Right lobe of liver (tissue), 6 donors: Measurements from ENCODE around the gene CDH16. TPM values are rescaled to one million over a fixed set of nuclear protein-coding genes. Genes with fewer than 3 reads are reported as not detected.

Experiments
- ATAC-seq, 4 donors: fragments of 200-7000 bp; cut with Tn5 transposase; one replicate each; pipeline ENCODE4 v1.9.1; 2020; ENCODE audit warnings: mild to moderate bottlenecking in 4 of 4, moderate library complexity in 4 of 4
- DNase-seq, 3 donors: peaks; one replicate each; pipeline ENCODE4 v3.0.0-alpha.2; 2020
- H3K27ac ChIP-seq, 3 donors: fragments of 200-600 bp; one replicate each; pipeline ENCODE4 v1.8.0; 2022
- H3K27me3 ChIP-seq, 2 donors: fragments of 200-600 bp; one replicate each; pipeline ENCODE4 v1.8.0; 2022
- H3K36me3 ChIP-seq, 4 donors: fragments of 200-600 bp; sonication (generic) in 1 of 4; one replicate each; pipeline versions ENCODE4 v1.5.1 to v1.8.0; 2017 to 2022; ENCODE audit warnings: control low read depth in 1 of 4
- H3K4me1 ChIP-seq, 4 donors: fragments of 200-600 bp; sonication (generic) in 1 of 4; one replicate each; pipeline versions ENCODE4 v1.5.1 to v1.8.0; 2017 to 2022; ENCODE audit warnings: control low read depth in 1 of 4
- H3K4me3 ChIP-seq, 3 donors: fragments of 200-600 bp; one replicate each; pipeline ENCODE4 v1.8.0; 2022
- H3K9me3 ChIP-seq, 4 donors: fragments of 200-600 bp; sonication (generic) in 1 of 4; one replicate each; pipeline versions ENCODE4 v1.5.1 to v1.8.0; 2017 to 2022; ENCODE audit warnings: control low read depth in 1 of 4
- CTCF ChIP-seq, 4 donors: fragments of 200-600 bp in 3 of 4; fragments of 450-650 bp in 1 of 4; IDR thresholded peaks; one replicate each; pipeline versions ENCODE4 v1.5.1 to v1.8.0; 2016 to 2022; ENCODE audit warnings: antibody characterized with exemption in 4 of 4, mild to moderate bottlenecking in 2 of 4
- POLR2A ChIP-seq: fragments of 450-650 bp; IDR thresholded peaks from one replicate; pipeline ENCODE4 v1.6.1; 2017; ENCODE audit warnings: antibody characterized with exemption, mild to moderate bottlenecking
- WGBS: methylation state at CpG from one replicate; pipeline ENCODE4 v1.1.6; 2018; ENCODE audit warnings: low coverage, low lambda C conversion rate; ENCODE audit not compliant: insufficient coverage; ENCODE audit errors: missing lambda C conversion rate; 5-methylcytosine and 5-hydroxymethylcytosine counted together
- intact Hi-C, 2 donors: fragments of 100-400 bp; cut with DNase I; formaldehyde crosslinking; loops; one replicate each; pipeline versions ENCODE4 v1.11.2 to v1.14.1; 2022
- total RNA-seq, 6 experiments: library from RNA; depleted of rRNA in 2 of 6; stranded (reverse); fragments of >200 nt in 2 of 6; fragmentation: NEBNext Ultra II Directional in 3 of 6; extraction: Animal tissue kit (Norgen Biotek cat#: 25700) in 3 of 6; gene quantifications; one replicate each; pipeline versions ENCODE4 v1.1.0 to v1.2.4, GENCODE V29; 2016 to 2023
- donor health status: DM: no; HTN: yes; CAD: no.
- donor health status: DM: no; HTN: no; CAD: no.
- donor health status: DM: no; HTN: no; CAD: no.
- donor health status: DM: no; HTN: yes; CAD: no.
- donor health status: DM: no; HTN: yes; CAD: no.

CDH16 gene
- total RNA-seq, 6 experiments from 2014 or later, result 0.07 to 0.47 (median 0.22) TPM; not detected in 2

DNA sequence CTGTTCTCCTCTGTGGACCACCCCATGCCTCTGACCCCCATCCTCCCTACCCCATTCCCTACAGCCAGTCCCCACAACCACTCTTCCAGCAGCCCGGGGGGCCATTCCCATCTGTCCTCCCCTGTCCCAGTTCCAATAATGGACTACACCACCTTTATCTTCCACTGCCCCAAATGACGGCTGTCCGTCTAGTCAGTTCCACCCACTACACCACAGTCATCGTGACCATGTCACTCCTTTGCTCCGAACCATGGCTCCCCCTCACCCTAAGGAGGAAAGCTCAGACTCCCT lies 23.1 kb downstream of the CDH16 start:
- Histone ChIP-seq H3K4me1 (peaks cover 0 to 21% (median 9%) of the 10 kb centered on the region in 4 donors), H3K27me3 (no peaks in the 10 kb centered on the region), H3K9me3 (no peaks in the 10 kb centered on the region), H3K27ac (no peak overlapping the region), H3K36me3 (no peaks in the 10 kb centered on the region), H3K4me3 (no peak overlapping the region)
- intact Hi-C loops, result loop anchor here in 1 of 2 donors (5.0 kb wide), 1 partner anchor 47 kb away; no protein-coding TSS in a partner anchor
- no peak for TF ChIP-seq POLR2A
- no peak for TF ChIP-seq CTCF (IDR thresholded peaks at IDR 0.05)
- ATAC-seq (no peak), DNase-seq (peak in 1 of 3 donors; percentile 12)
- WGBS, result 65% methylated on average over 5 of the region's 5 CpGs

- H3K4me3 ChIP-seq, result no peak overlapping the region
- H3K27ac ChIP-seq, result no peak overlapping the region
- no peaks in the 10 kb centered on the region for H3K27me3 ChIP-seq
- WGBS, result 23% methylated on average over 8 of the region's 11 CpGs
- ATAC-seq, result peak; percentile 77 to 86 (median 80)
- TF ChIP-seq POLR2A (no peak), CTCF (IDR thresholded peaks at IDR 0.05) (peak; percentile 82 to 85 (median 82))
- DNase-seq, result peak; percentile 54 to 74 (median 70)
- intact Hi-C loops, result loop anchor here in 1 of 2 donors (5.0 kb wide), 1 partner anchor 47 kb away; no protein-coding TSS in a partner anchor
- peaks cover 0 to 16% (median 7%) of the 10 kb centered on the region in 4 donors for H3K4me1 ChIP-seq
- H3K36me3 ChIP-seq, result no peaks in the 10 kb centered on the region
- no peaks in the 10 kb centered on the region for H3K9me3 ChIP-seq
These were observed 23.6 kb downstream of the CDH16 start for GRCh38 chr16:66894948-66895688.

DNA sequence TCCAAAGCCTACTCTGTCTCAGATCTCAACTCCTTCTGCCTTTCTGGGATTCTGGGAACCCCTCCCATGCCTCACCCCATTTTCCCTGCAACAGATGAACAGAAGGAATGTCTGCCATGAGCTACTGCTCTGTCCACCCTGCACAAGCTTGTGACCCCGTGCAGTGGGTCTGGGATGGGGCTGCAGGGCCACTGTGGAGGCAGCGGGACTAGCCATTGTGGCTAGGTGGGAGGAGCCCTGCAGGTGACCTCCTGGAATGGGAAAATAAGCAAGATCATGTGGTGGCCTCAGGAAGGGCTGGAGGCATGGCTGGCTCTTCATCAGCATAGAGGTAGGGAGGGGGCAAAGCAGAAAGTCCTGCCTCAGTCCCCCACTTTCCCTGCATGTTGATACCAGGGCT lies 24.6 kb downstream of the CDH16 start:
- WGBS, result 100% methylated on average over 2 of the region's 2 CpGs
- DNase-seq (peak in 1 of 3 donors; percentile 23), ATAC-seq (no peak)
- H3K36me3 ChIP-seq, result no peaks in the 10 kb centered on the region
- no peaks in the 10 kb centered on the region for H3K27me3 ChIP-seq
- no peaks in the 10 kb centered on the region for H3K9me3 ChIP-seq
- no peak overlapping the region for H3K4me3 ChIP-seq
- no peak for TF ChIP-seq POLR2A
- no peak overlapping the region for H3K27ac ChIP-seq
- H3K4me1 ChIP-seq, result peaks cover 0 to 5% (median 1%) of the 10 kb centered on the region in 4 donors
- intact Hi-C loops, result no loop called here

DNA sequence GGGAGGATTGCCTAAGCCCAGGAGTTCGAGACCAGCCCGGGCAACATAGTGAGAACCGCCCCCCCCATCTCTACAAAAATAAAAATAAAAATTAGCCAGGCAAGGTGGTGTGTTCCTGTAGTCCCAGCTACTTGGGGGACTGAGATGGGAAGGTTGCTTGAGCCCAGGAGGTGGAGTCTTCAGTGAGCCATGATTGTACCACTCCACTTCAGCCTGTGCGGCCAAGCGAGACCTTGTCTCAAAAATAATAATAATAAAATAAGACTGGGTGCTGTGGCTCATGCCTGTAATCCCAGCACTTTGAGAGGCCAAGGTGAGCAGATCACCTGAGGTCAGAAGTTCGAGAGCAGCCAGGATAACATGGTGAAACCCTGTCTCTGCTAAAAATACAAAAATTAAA lies 26.9 kb downstream of the CDH16 start:
- no peak overlapping the region for H3K27ac ChIP-seq
- peaks cover 0 to under 1% (median 0%) of the 10 kb centered on the region in 4 donors for H3K36me3 ChIP-seq
- TF ChIP-seq POLR2A (no peak), CTCF (IDR thresholded peaks at IDR 0.05) (no peak)
- no peak for ATAC-seq
- DNase-seq, result no peak
- no peak overlapping the region for H3K4me3 ChIP-seq
- H3K4me1 ChIP-seq, result peaks cover 0 to 4% (median 0%) of the 10 kb centered on the region in 4 donors
- no peaks in the 10 kb centered on the region for H3K27me3 ChIP-seq
- no peaks in the 10 kb centered on the region for H3K9me3 ChIP-seq
- 81% methylated on average over 3 of the region's 6 CpGs for WGBS
- intact Hi-C loops, result no loop called here

- H3K27ac ChIP-seq, result no peak overlapping the region
- no peaks in the 10 kb centered on the region for H3K9me3 ChIP-seq
- H3K36me3 ChIP-seq, result peaks cover 0 to 5% (median 0%) of the 10 kb centered on the region in 4 donors
- peaks cover 0 to 4% (median 0%) of the 10 kb centered on the region in 4 donors for H3K4me1 ChIP-seq
- no peaks in the 10 kb centered on the region for H3K27me3 ChIP-seq
- ATAC-seq (peak; percentile 20 to 60 (median 40)), DNase-seq (no peak)
- intact Hi-C loops, result no loop called here
- H3K4me3 ChIP-seq, result no peak overlapping the region
- WGBS, result 19% methylated on average over 4 of the region's 4 CpGs
- TF ChIP-seq POLR2A (no peak), CTCF (IDR thresholded peaks at IDR 0.05) (no peak)
These were observed 27.3 kb downstream of the CDH16 start for GRCh38 chr16:66891360-66891759.
